Loucy (cell line): ENCODE measurements around the gene RPL26.

Source experiments
- H2AFZ ChIP-seq: fragments of 200-600 bp; sonication (generic); 2 replicates; pipeline ENCODE4 v1.6.0; 2016; ENCODE audit warnings: antibody characterized with exemption, mild to moderate bottlenecking, low read length, moderate library complexity
- H3F3A ChIP-seq: fragments of 200-600 bp; 2 replicates; pipeline ENCODE4 v1.6.0; 2016; ENCODE audit warnings: antibody characterized with exemption, low read depth, mild to moderate bottlenecking
- H3K27me3 ChIP-seq: fragments of 200-600 bp; sonication (generic); 2 replicates; pipeline ENCODE4 v1.6.1; 2014; ENCODE audit warnings: low read length, mild to moderate bottlenecking; ENCODE audit not compliant: insufficient read depth, poor library complexity, severe bottlenecking
- H3K36me3 ChIP-seq: fragments of 200-600 bp; sonication (generic); 2 replicates; pipeline ENCODE4 v1.6.1; 2016; ENCODE audit warnings: low read length; ENCODE audit not compliant: insufficient read depth
- H3K4me1 ChIP-seq: fragments of 200-600 bp; sonication (generic); 2 replicates; pipeline ENCODE4 v1.5.1; 2014; ENCODE audit warnings: low read length, mild to moderate bottlenecking; ENCODE audit not compliant: insufficient read depth, poor library complexity, severe bottlenecking
- H3K4me2 ChIP-seq: fragments of 200-600 bp; sonication (generic); 2 replicates; pipeline ENCODE4 v1.6.0; 2014; ENCODE audit warnings: antibody characterized with exemption, low read length, low read depth, mild to moderate bottlenecking; ENCODE audit not compliant: poor library complexity, severe bottlenecking
- H3K4me3 ChIP-seq: fragments of 200-600 bp; sonication (generic); 2 replicates; pipeline ENCODE4 v1.5.1; 2014; ENCODE audit warnings: low read length, mild to moderate bottlenecking, mixed read lengths; ENCODE audit not compliant: poor library complexity, severe bottlenecking
- H3K79me2 ChIP-seq: fragments of 200-600 bp; sonication (generic); 2 replicates; pipeline ENCODE4 v1.6.1; 2014; ENCODE audit warnings: low read length; ENCODE audit not compliant: insufficient read depth
- H3K9ac ChIP-seq: fragments of 200-600 bp; sonication (generic); 2 replicates; pipeline ENCODE4 v1.6.0; 2014; ENCODE audit warnings: mild to moderate bottlenecking, low read depth, low read length, moderate library complexity; ENCODE audit not compliant: poor library complexity, severe bottlenecking
- H3K9me2 ChIP-seq: fragments of 200-600 bp; sonication (generic); replicated peaks from 2 replicates; pipeline ENCODE4 v1.6.1; 2016; ENCODE audit warnings: low read depth, low read length, mixed read lengths
- H3K9me3 ChIP-seq: fragments of 200-600 bp; sonication (generic); 2 replicates; pipeline ENCODE4 v1.6.1; 2014; ENCODE audit warnings: mild to moderate bottlenecking, antibody characterized with exemption, low read length, low read depth; ENCODE audit not compliant: insufficient read depth
- H4K20me1 ChIP-seq: fragments of 200-600 bp; sonication (generic); 2 replicates; pipeline ENCODE4 v1.6.0; 2014; ENCODE audit warnings: antibody characterized with exemption, low read length, mild to moderate bottlenecking; ENCODE audit not compliant: insufficient read depth, poor library complexity, severe bottlenecking
- EZH2phosphoT487 ChIP-seq: fragments of 200-600 bp; IDR thresholded peaks from 2 replicates; pipeline ENCODE4 v1.6.1; 2018; ENCODE audit warnings: antibody characterized with exemption, mild to moderate bottlenecking, moderate library complexity, borderline replicate concordance
- TF ChIP-seq, protein P1 (sequence below): fragments of 200-600 bp; sonication (generic); conservative IDR thresholded peaks from 2 replicates; pipeline ENCODE4 v1.5.1; 2014; ENCODE audit warnings: mild to moderate bottlenecking, antibody characterized with exemption, low read length

RPL26 gene

DNA sequence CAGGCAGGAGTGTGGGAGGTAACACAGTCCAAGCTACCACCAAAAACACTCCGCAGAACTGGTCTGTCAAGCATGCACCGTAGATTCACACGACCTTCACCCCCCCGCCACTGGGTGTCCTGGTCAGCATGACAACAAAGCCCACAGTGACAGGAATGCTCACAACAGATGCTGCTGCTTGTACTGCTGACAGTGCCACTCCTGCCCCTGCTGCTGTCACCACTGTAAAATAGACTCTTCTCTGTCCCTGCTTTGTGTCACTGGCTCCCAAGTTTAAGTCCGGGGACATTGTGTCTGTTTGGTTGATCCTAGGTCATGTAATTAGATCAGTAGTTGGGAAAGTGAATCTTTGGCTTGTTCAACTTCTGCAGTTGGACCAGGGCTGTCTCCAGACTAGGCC, 50.3 kb downstream of the RPL26 start:
- Histone ChIP-seq H3F3A (no peaks in the 10 kb centered on the region), H3K4me2 (no peak overlapping the region), H3K36me3 (no peaks in the 10 kb centered on the region), H3K9ac (no peak overlapping the region), H4K20me1 (no peaks in the 10 kb centered on the region), H3K27me3 (no peaks in the 10 kb centered on the region), H2AFZ (no peak overlapping the region), H3K9me2 (no peaks in the 10 kb centered on the region), H3K4me3 (no peak overlapping the region), H3K79me2 (no peaks in the 10 kb centered on the region), H3K4me1 (no peaks in the 10 kb centered on the region), H3K9me3 (no peaks in the 10 kb centered on the region)
- TF ChIP-seq EZH2phosphoT487, result no peak
- TF ChIP-seq, protein P1, sequence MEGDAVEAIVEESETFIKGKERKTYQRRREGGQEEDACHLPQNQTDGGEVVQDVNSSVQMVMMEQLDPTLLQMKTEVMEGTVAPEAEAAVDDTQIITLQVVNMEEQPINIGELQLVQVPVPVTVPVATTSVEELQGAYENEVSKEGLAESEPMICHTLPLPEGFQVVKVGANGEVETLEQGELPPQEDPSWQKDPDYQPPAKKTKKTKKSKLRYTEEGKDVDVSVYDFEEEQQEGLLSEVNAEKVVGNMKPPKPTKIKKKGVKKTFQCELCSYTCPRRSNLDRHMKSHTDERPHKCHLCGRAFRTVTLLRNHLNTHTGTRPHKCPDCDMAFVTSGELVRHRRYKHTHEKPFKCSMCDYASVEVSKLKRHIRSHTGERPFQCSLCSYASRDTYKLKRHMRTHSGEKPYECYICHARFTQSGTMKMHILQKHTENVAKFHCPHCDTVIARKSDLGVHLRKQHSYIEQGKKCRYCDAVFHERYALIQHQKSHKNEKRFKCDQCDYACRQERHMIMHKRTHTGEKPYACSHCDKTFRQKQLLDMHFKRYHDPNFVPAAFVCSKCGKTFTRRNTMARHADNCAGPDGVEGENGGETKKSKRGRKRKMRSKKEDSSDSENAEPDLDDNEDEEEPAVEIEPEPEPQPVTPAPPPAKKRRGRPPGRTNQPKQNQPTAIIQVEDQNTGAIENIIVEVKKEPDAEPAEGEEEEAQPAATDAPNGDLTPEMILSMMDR, result no peak

DNA sequence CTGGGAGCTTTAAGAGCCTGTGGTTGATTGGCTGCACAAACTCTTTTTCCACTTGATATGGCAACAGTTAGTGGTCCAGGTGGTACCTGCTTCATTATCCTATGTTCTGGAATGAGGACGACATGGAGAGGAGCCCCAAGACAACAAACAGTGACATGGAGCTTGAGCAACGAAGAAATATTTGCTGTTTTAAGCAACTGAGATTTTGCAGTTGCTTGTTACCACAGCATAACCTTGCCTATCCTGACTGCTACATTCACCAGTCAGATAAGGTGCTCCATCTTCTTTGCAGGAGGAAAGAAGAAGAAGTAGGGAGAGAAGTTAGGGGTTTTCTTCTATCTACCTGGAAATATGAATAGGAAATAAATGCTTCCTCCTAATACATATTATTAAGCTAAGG, 50.9 kb downstream of the RPL26 start:
- no peak for TF ChIP-seq EZH2phosphoT487
- TF ChIP-seq, protein P1, result no peak
- Histone ChIP-seq H3K79me2 (no peaks in the 10 kb centered on the region), H3K9me2 (no peaks in the 10 kb centered on the region), H3K9ac (no peak overlapping the region), H4K20me1 (no peaks in the 10 kb centered on the region), H3K4me2 (no peak overlapping the region), H2AFZ (0 out of 2 replicates have a peak overlapping the region, but pooled peaks have one; percentile 27), H3K4me3 (no peak overlapping the region), H3K36me3 (no peaks in the 10 kb centered on the region), H3F3A (no peaks in the 10 kb centered on the region), H3K27me3 (no peaks in the 10 kb centered on the region), H3K9me3 (no peaks in the 10 kb centered on the region), H3K4me1 (no peaks in the 10 kb centered on the region)
